ENCODE results near the gene SLC12A9. TPM values are rescaled to one million over a fixed set of nuclear protein-coding genes. Genes with fewer than 3 reads are reported as not detected.

The SLC12A9 gene
- total and polyA plus RNA-seq, 2 experiments from 2014 or later: 10.3 to 39.9 TPM

GRCh38 chr7:100888291-100888987, 35.9 kb downstream of the SLC12A9 start:
- no peak overlapping the region for H2AFZ ChIP-seq
- H3K36me3 ChIP-seq (ENCODE audit: insufficient read depth): peaks cover 21% of the 10 kb centered on the region
- Mint-ChIP-seq H3K9me3 (no peaks in the 10 kb centered on the region; the same call in 1 of the 3 replicates), H3K27ac (peak overlapping the region; percentile 92), H3K36me3 (ENCODE audit: low read depth) (peaks cover 54% of the 10 kb centered on the region), H3K27me3 (ENCODE audit: insufficient read depth, low read depth, poor library complexity) (peaks cover 35% of the 10 kb centered on the region), H3K4me3 (peak overlapping the region; percentile 87), H3K4me1 (peaks cover 42% of the 10 kb centered on the region)
- ATAC-seq (no peak; the same call in 2 of the 3 replicates), DNase-seq (ENCODE audit: low spot score) (no peak)
- H3K4me3 ChIP-seq: peak overlapping the region; percentile 90
- peak overlapping the region; percentile 96 for H3K4me2 ChIP-seq
- H3K9me2 ChIP-seq (ENCODE audit: insufficient read depth): no peaks in the 10 kb centered on the region
- peaks cover 45% of the 10 kb centered on the region for H3F3A ChIP-seq (replicated peaks; ENCODE audit: low read depth)
- peak overlapping the region; percentile 86 for H3K27ac ChIP-seq (ENCODE audit: low read depth)
- peaks cover 18% of the 10 kb centered on the region for H3K79me2 ChIP-seq (replicated peaks; ENCODE audit: insufficient read depth)
- peaks cover 16% of the 10 kb centered on the region for H4K20me1 ChIP-seq (replicated peaks; ENCODE audit: insufficient read depth)
- H3K27me3 ChIP-seq (ENCODE audit: insufficient read depth): no peaks in the 10 kb centered on the region
- TF ChIP-seq ETS1 (IDR thresholded peaks at IDR 0.05) (no peak), POLR2AphosphoS5 (IDR thresholded peaks at IDR 0.05; ENCODE audit: low read depth) (no peak), CREB1 (CRISPR knock-in tag; IDR thresholded peaks at IDR 0.05; ENCODE audit: low read depth) (no peak), ZNF114 (CRISPR knock-in tag; IDR thresholded peaks at IDR 0.05) (no peak), EZH2phosphoT487 (IDR thresholded peaks at IDR 0.05; ENCODE audit: unreplicated experiment) (no peak), NANOG (IDR thresholded peaks at IDR 0.05; ENCODE audit: borderline replicate concordance) (no peak), REST (IDR thresholded peaks at IDR 0.05; ENCODE audit: unreplicated experiment) (no peak)
- peaks cover 14% of the 10 kb centered on the region for H3K4me1 ChIP-seq (ENCODE audit: insufficient read depth)

- Histone ChIP-seq H3K27ac (ENCODE audit: low read depth) (peak within 1 kb of the TSS; percentile 98), H3K27me3 (ENCODE audit: insufficient read depth) (peaks cover 7% of the 10 kb centered on the region; the same call in 1 of the 2 replicates), H4K20me1 (replicated peaks; ENCODE audit: insufficient read depth) (peaks cover 16% of the 10 kb centered on the region), H3K4me3 (peak within 1 kb of the TSS; percentile 90), H3K4me2 (peak within 1 kb of the TSS; percentile 97), H3K79me2 (replicated peaks; ENCODE audit: insufficient read depth) (peaks cover 17% of the 10 kb centered on the region), H3K9me2 (ENCODE audit: insufficient read depth) (no peaks in the 10 kb centered on the region), H3K4me1 (ENCODE audit: insufficient read depth) (peaks cover 14% of the 10 kb centered on the region), H3K36me3 (ENCODE audit: insufficient read depth) (peaks cover 14% of the 10 kb centered on the region), H2AFZ (no peak within 1 kb of the TSS), H3F3A (replicated peaks; ENCODE audit: low read depth) (peaks cover 38% of the 10 kb centered on the region)
- TF ChIP-seq ETS1 (IDR thresholded peaks at IDR 0.05) (no peak), CTCF (conservative IDR thresholded peaks at IDR 0.05; ENCODE audit: low read depth in 2 of 2) (no peak), REST (IDR thresholded peaks at IDR 0.05; ENCODE audit: unreplicated experiment) (no peak), CREB1 (CRISPR knock-in tag; IDR thresholded peaks at IDR 0.05; ENCODE audit: low read depth) (no peak), POLR2AphosphoS5 (IDR thresholded peaks at IDR 0.05; ENCODE audit: low read depth) (peak; percentile 71)
- Mint-ChIP-seq H3K27ac (peak within 1 kb of the TSS; percentile 98), H3K36me3 (ENCODE audit: low read depth) (peaks cover 47% of the 10 kb centered on the region), H3K4me1 (peaks cover 41% of the 10 kb centered on the region), H3K4me3 (peak within 1 kb of the TSS; percentile 87), H3K27me3 (ENCODE audit: insufficient read depth, low read depth, poor library complexity) (peaks cover 35% of the 10 kb centered on the region), H3K9me3 (no peaks in the 10 kb centered on the region; the same call in 1 of the 3 replicates)
- peak; percentile 44 for ATAC-seq
- DNase-seq (ENCODE audit: low spot score): no peak
Measured at GRCh38 chr7:100888988-100889750, 36.7 kb downstream of the SLC12A9 start, which contains the start of gene UFSP1. TSS of gene UFSP1 (minus strand) at chr7:100889715. CDS start at chr7:100889271, 444 bp downstream.

All from GM23338 (cell line).